OCI-LY7 (cell line): ENCODE results near the gene CKAP2L. TPM values are rescaled to one million over a fixed set of nuclear protein-coding genes. Genes with fewer than 3 reads are reported as not detected.
A peak's percentile ranks its signal among the peaks of the same experiment; 100 is the strongest.

Experiments used
- BruUV-seq: library from RNA; stranded (reverse); fragments of 400-500 nt; replicated peaks from 2 replicates; lab custom pipeline; 2021; lab: Mats Ljungman, UMichigan
- CTCF ChIA-PET: fragments of 300-600 bp; sonication (Branson Sonifier 250); formaldehyde crosslinking; loops from one replicate; lab custom pipeline; 2022; ENCODE audit warnings: antibody characterized with exemption; ENCODE audit not compliant: unreplicated experiment; lab: Charles Lee
- POLR2A ChIA-PET: fragments of 300-600 bp; sonication (Branson Sonifier 250); formaldehyde crosslinking; loops from one replicate; lab custom pipeline; 2022; ENCODE audit warnings: antibody characterized with exemption; lab: Charles Lee
- DNase-seq: peaks from one replicate; pipeline ENCODE4 v3.0.0-alpha.2; 2015; ENCODE audit warnings: low spot score
- H2AFZ ChIP-seq: fragments of 200-600 bp; sonication (generic), shearing (Covaris generic); 2 replicates; pipeline ENCODE4 v1.6.1; 2014; ENCODE audit warnings: mild to moderate bottlenecking, antibody characterized with exemption, low read length, moderate library complexity
- H3K27ac ChIP-seq: fragments of 200-600 bp; sonication (generic); 2 replicates; pipeline ENCODE4 v1.5.1; 2014; ENCODE audit warnings: mixed run types, low read depth, mild to moderate bottlenecking, moderate library complexity, low read length, inconsistent platforms; ENCODE audit not compliant: poor library complexity, severe bottlenecking
- H3K36me3 ChIP-seq: fragments of 200-600 bp; sonication (generic); 2 replicates; pipeline ENCODE4 v1.6.1; 2014; ENCODE audit warnings: mild to moderate bottlenecking, antibody characterized with exemption, low read length, moderate library complexity, mixed read lengths; ENCODE audit not compliant: insufficient read depth
- H3K4me1 ChIP-seq: fragments of 200-600 bp; sonication (generic); 2 replicates; pipeline ENCODE4 v1.5.1; 2014; ENCODE audit warnings: mild to moderate bottlenecking, low read length; ENCODE audit not compliant: insufficient read depth, poor library complexity, severe bottlenecking
- H3K4me2 ChIP-seq: fragments of 200-600 bp; sonication (generic); 2 replicates; pipeline ENCODE4 v1.6.1; 2014; ENCODE audit warnings: mild to moderate bottlenecking, low read length
- H3K4me3 ChIP-seq: fragments of 200-600 bp; sonication (generic); 2 replicates; pipeline ENCODE4 v1.5.1; 2014; ENCODE audit warnings: mild to moderate bottlenecking, low read depth, low read length; ENCODE audit not compliant: poor library complexity, severe bottlenecking
- H3K79me2 ChIP-seq: fragments of 200-600 bp; sonication (generic); 2 replicates; pipeline ENCODE4 v1.6.1; 2016; ENCODE audit warnings: low read depth, mild to moderate bottlenecking, low read length, moderate library complexity, mixed read lengths; ENCODE audit not compliant: insufficient read depth
- H3K9me2 ChIP-seq: fragments of 200-600 bp; sonication (generic); 2 replicates; pipeline ENCODE4 v1.6.1; 2016; ENCODE audit warnings: mild to moderate bottlenecking, low read length, mixed read lengths; ENCODE audit not compliant: insufficient read depth
- H3K9me3 ChIP-seq: fragments of 200-600 bp; sonication (generic); 2 replicates; pipeline ENCODE4 v1.6.1; 2014; ENCODE audit warnings: mild to moderate bottlenecking, mixed run types, low read length, mixed read lengths
- H4K20me1 ChIP-seq: fragments of 200-600 bp; sonication (generic); 2 replicates; pipeline ENCODE4 v1.6.1; 2014; ENCODE audit warnings: mild to moderate bottlenecking, antibody characterized with exemption, low read length, moderate library complexity, mixed read lengths; ENCODE audit not compliant: insufficient read depth
- CTCF ChIP-seq: fragments of 200-600 bp; sonication (generic); conservative IDR thresholded peaks from 2 replicates; pipeline ENCODE4 v1.5.1; 2014; ENCODE audit warnings: mild to moderate bottlenecking, antibody characterized with exemption, low read length, moderate library complexity, mixed read lengths
- EZH2phosphoT487 ChIP-seq: fragments of 200-600 bp; sonication (generic); IDR thresholded peaks from 2 replicates; pipeline ENCODE4 v1.6.1; 2018; ENCODE audit warnings: low read depth, borderline replicate concordance, mild to moderate bottlenecking, mixed run types, antibody characterized with exemption, low read length, moderate library complexity, mixed read lengths
- intact Hi-C: fragments of 100-400 bp; cut with micrococcal nuclease; formaldehyde crosslinking; loops from one replicate; pipeline ENCODE4 v1.10.0; 2022; ENCODE audit not compliant: unreplicated experiment
- total RNA-seq, 2 experiments: library from RNA; depleted of rRNA in 1 of 2; stranded (reverse); fragments of >200 nt in 1 of 2; shearing (Covaris generic) in 1 of 2; gene quantifications; 2 replicates each; pipeline ENCODE4 v1.2.3, GENCODE V29; 2014 to 2022

Gene CKAP2L
- total RNA-seq, 2 experiments from 2014 or later: 31.8 to 61.8 TPM

GRCh38 chr2:112796486-112796885 lies 32.1 kb upstream of the CKAP2L start:
- Histone ChIP-seq H3K4me1 (peaks cover 14% of the 10 kb centered on the region), H3K79me2 (no peaks in the 10 kb centered on the region), H3K9me2 (no peaks in the 10 kb centered on the region), H3K27ac (no peak overlapping the region), H3K4me2 (no peak overlapping the region), H3K36me3 (no peaks in the 10 kb centered on the region), H2AFZ (no peak overlapping the region), H3K4me3 (no peak overlapping the region), H4K20me1 (no peaks in the 10 kb centered on the region), H3K9me3 (no peaks in the 10 kb centered on the region)
- POLR2A ChIA-PET: interaction anchor here (0.7 kb wide), 1 partner anchor 37 kb away, joined by 3 read pairs; no protein-coding TSS in a partner anchor
- no peak for TF ChIP-seq CTCF
- no peak for TF ChIP-seq EZH2phosphoT487
- no TSS peak for BruUV-seq
- DNase-seq: no peak
- CTCF ChIA-PET: no interaction called here
- intact Hi-C loops: no loop called here

- Histone ChIP-seq H3K9me3 (no peaks in the 10 kb centered on the region), H3K36me3 (no peaks in the 10 kb centered on the region), H3K4me2 (no peak overlapping the region), H2AFZ (no peak overlapping the region), H3K79me2 (no peaks in the 10 kb centered on the region), H3K4me1 (peaks cover 14% of the 10 kb centered on the region), H4K20me1 (no peaks in the 10 kb centered on the region), H3K27ac (no peak overlapping the region), H3K4me3 (no peak overlapping the region), H3K9me2 (no peaks in the 10 kb centered on the region)
- POLR2A ChIA-PET: interaction anchor here (0.6 kb wide), 2 partner anchors 123 to 222 kb away, joined by 3 read pairs; no protein-coding TSS in a partner anchor
- CTCF ChIA-PET: no interaction called here
- peak; percentile 8 for DNase-seq
- intact Hi-C loops: no loop called here
- no peak for TF ChIP-seq EZH2phosphoT487
- TF ChIP-seq CTCF: no peak
- no TSS peak for BruUV-seq
These were observed 31.4 kb upstream of the CKAP2L start for GRCh38 chr2:112795774-112796173.

- Histone ChIP-seq H3K9me3 (no peaks in the 10 kb centered on the region), H3K79me2 (no peaks in the 10 kb centered on the region), H3K4me2 (no peak overlapping the region), H3K4me1 (peaks cover 14% of the 10 kb centered on the region), H3K4me3 (no peak overlapping the region), H3K36me3 (no peaks in the 10 kb centered on the region), H2AFZ (peak overlapping the region; percentile 88; the same call in 1 of the 2 replicates), H3K27ac (no peak overlapping the region), H3K9me2 (no peaks in the 10 kb centered on the region), H4K20me1 (no peaks in the 10 kb centered on the region)
- TF ChIP-seq CTCF (no peak), EZH2phosphoT487 (no peak)
- DNase-seq: no peak
- BruUV-seq: no TSS peak
- intact Hi-C loops: no loop called here
- CTCF ChIA-PET: no interaction called here
- POLR2A ChIA-PET: interaction anchor here (1.2 to 1.7 kb wide), 2 partner anchors 8 to 11 kb away, joined by 3 to 4 read pairs; partner anchors contain the start of gene IL1A
These were observed 30.4 kb upstream of the CKAP2L start for GRCh38 chr2:112794841-112795240.
